ENCODE data around the gene GTPBP1.

The GTPBP1 gene

GRCh38 chr22:38728871-38729796 is 23.4 kb downstream of the GTPBP1 start:
- no peak for TF ChIP-seq CTCF (IDR thresholded peaks at IDR 0.05)

- no peak for TF ChIP-seq CTCF (IDR thresholded peaks at IDR 0.05)
Observed at GRCh38 chr22:38729946-38730345, 24.2 kb downstream of the GTPBP1 start.

- no peak for TF ChIP-seq CTCF (IDR thresholded peaks at IDR 0.05)
Observed at GRCh38 chr22:38730411-38730871, 24.7 kb downstream of the GTPBP1 start.

GRCh38 chr22:38731703-38732161 is 26.0 kb downstream of the GTPBP1 start:
- TF ChIP-seq CTCF (IDR thresholded peaks at IDR 0.05): no peak

- 0 out of 2 replicates have a peak, but pooled peaks have one; percentile 12 for TF ChIP-seq CTCF (IDR thresholded peaks at IDR 0.05)
Observed at GRCh38 chr22:38732251-38732815, 26.6 kb downstream of the GTPBP1 start.

GRCh38 chr22:38733329-38733723 is 27.6 kb downstream of the GTPBP1 start:
- TF ChIP-seq CTCF (IDR thresholded peaks at IDR 0.05): peak; percentile 70; the same call in 1 of the 2 replicates

GRCh38 chr22:38733724-38734381 is 28.1 kb downstream of the GTPBP1 start:
- no peak for TF ChIP-seq CTCF (IDR thresholded peaks at IDR 0.05)

Data from LNCAP (cell line).